GM06990 (cell line): ENCODE results near the gene RAP1GAP.

ENCODE experiments used
- DNase-seq: peaks from one replicate; pipeline ENCODE4 v3.0.0-alpha.2; 2011; ENCODE audit not compliant: insufficient read length; ENCODE audit errors: extremely low read depth
- H3K27me3 ChIP-seq: replicated peaks from 2 replicates; pipeline ENCODE4 v1.6.0; 2011; ENCODE audit warnings: low read length; ENCODE audit not compliant: control insufficient read depth, insufficient read depth
- H3K36me3 ChIP-seq: 2 replicates; pipeline ENCODE4 v1.5.1; 2011; ENCODE audit warnings: low read length; ENCODE audit not compliant: control insufficient read depth, insufficient read depth
- H3K4me3 ChIP-seq: replicated peaks from 2 replicates; pipeline ENCODE4 v1.5.1; 2011; ENCODE audit warnings: low read depth, mild to moderate bottlenecking, control low read depth, low read length
- TF ChIP-seq, protein P1 (sequence below): IDR thresholded peaks from 2 replicates; pipeline ENCODE4 v1.5.1; 2011; ENCODE audit warnings: low read length, control low read depth, mild to moderate bottlenecking, inconsistent platforms; ENCODE audit not compliant: insufficient read depth, poor library complexity, severe bottlenecking

RAP1GAP gene

DNA sequence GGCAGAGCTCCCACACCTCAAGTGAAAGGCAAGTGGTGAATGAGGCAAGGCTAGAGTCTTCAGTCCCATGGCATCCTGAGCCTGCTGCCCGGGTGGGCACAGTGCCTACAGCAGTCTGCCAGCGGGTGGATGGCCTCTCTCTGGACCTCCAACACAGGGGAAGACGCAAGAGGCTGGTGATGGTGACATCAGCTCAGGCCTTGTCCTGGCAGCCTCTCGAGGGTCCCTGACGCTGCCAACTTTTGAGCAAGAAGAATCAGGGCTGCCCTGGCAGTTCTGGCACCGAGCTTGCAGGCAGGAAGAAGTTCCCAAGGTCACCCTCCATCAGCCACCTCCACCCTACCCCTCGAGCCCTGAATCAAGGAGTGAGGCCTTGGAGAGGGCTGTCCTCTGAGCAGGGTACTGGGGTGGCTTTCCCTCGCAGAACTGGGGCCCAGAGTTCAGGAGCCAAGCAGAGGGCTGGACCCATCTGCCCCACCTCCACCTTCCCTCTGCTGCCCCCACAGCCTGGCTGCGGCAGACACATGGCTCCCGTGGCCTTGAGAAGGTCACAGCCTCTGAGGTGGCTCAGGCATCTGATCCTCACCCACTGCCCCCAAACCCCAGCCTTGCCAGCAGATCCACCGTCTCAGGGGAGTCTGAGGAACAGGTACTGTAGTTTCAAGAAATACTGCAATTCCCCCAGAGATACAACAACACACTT is 5.8 kb downstream of the RAP1GAP start:
- no peak for DNase-seq
- TF ChIP-seq, protein P1, sequence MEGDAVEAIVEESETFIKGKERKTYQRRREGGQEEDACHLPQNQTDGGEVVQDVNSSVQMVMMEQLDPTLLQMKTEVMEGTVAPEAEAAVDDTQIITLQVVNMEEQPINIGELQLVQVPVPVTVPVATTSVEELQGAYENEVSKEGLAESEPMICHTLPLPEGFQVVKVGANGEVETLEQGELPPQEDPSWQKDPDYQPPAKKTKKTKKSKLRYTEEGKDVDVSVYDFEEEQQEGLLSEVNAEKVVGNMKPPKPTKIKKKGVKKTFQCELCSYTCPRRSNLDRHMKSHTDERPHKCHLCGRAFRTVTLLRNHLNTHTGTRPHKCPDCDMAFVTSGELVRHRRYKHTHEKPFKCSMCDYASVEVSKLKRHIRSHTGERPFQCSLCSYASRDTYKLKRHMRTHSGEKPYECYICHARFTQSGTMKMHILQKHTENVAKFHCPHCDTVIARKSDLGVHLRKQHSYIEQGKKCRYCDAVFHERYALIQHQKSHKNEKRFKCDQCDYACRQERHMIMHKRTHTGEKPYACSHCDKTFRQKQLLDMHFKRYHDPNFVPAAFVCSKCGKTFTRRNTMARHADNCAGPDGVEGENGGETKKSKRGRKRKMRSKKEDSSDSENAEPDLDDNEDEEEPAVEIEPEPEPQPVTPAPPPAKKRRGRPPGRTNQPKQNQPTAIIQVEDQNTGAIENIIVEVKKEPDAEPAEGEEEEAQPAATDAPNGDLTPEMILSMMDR: no peak
- Histone ChIP-seq H3K4me3 (no peak overlapping the region), H3K27me3 (peaks cover 4% of the 10 kb centered on the region), H3K36me3 (no peaks in the 10 kb centered on the region)

DNA sequence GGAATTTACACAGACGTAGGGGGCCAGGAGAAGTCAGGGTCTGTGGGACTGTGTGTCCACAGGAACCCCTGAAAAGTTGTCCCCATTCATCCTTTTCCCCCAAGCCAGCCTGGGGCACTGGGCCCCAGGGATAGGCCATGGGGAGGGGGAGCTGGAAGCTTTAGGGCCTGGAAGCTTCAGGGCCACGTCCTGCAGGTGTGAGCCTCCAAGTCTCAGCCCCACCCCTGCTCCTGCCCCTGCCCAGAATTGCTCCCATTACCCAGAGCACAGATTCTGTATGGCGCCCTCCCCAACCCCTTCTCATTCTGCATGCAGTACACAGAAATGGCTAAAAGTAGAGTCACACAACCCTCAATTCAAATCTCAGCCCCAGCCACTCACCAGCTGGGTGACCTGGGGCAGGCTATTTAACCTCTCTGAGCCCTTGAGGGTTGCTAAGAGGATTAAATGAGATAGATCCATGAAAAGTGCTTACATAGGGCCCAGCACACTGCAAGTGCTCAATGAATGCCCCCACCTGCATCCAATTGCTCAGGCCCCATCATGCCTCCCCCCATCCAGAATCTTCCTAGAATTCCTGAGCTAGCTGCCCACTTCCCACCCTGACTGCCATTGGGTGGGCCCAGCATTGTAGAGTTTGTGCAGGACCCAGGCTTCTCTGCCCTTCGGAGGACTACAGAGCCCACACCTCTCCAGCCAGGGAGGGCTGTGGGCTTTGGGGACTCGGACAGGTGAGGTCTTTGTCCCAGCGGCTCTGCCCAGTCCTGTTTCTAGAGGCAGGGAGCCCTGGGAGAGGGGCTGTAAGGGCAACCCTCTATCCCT is 6.5 kb downstream of the RAP1GAP start:
- TF ChIP-seq, protein P1: no peak
- Histone ChIP-seq H3K36me3 (no peaks in the 10 kb centered on the region), H3K4me3 (no peak overlapping the region), H3K27me3 (peaks cover 2% of the 10 kb centered on the region)
- no peak for DNase-seq

DNA sequence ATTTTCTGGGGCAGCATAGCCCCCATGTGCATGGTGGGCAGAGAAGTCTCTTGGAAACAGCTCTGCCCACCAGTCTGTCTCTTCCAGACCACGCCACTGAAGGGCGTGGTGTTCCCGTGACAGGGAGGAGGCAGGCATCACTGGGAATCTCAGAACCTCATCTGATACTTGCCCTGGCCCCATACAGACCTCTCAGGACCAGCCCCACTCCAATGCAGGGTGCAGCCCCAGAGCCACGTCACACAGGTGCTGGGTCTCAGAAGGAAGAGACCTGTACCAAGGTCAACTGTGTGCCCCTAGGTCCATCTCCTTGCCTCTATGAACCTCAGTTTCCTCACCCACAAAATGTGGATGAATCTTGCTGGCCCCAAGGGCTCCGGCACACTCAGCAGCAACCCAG is 7.3 kb downstream of the RAP1GAP start:
- Histone ChIP-seq H3K36me3 (no peaks in the 10 kb centered on the region), H3K27me3 (peaks cover 2% of the 10 kb centered on the region), H3K4me3 (no peak overlapping the region)
- TF ChIP-seq, protein P1: no peak
- no peak for DNase-seq

DNA sequence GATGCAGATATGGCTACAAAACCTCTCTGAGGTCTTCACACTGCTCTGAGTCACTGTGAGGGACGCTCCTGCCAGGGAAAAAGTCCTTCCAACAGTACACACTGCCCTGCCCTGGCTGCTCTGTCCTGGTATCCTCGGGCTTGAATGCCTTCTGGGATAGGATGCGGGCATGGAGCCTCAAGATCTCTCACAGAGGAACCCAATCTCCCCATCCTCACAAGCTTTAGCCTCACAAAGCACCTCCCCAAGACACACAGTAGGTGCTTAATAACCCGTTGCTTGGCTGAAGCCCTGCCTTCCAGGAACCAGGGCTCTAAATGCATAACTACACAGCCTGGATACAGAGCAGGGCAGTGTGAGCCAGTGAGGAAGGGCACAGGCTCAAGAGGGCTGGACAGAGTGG is 9.2 kb downstream of the RAP1GAP start:
- Histone ChIP-seq H3K27me3 (peaks cover 2% of the 10 kb centered on the region), H3K36me3 (no peaks in the 10 kb centered on the region), H3K4me3 (no peak overlapping the region)
- TF ChIP-seq, protein P1: no peak
- no peak for DNase-seq

DNA sequence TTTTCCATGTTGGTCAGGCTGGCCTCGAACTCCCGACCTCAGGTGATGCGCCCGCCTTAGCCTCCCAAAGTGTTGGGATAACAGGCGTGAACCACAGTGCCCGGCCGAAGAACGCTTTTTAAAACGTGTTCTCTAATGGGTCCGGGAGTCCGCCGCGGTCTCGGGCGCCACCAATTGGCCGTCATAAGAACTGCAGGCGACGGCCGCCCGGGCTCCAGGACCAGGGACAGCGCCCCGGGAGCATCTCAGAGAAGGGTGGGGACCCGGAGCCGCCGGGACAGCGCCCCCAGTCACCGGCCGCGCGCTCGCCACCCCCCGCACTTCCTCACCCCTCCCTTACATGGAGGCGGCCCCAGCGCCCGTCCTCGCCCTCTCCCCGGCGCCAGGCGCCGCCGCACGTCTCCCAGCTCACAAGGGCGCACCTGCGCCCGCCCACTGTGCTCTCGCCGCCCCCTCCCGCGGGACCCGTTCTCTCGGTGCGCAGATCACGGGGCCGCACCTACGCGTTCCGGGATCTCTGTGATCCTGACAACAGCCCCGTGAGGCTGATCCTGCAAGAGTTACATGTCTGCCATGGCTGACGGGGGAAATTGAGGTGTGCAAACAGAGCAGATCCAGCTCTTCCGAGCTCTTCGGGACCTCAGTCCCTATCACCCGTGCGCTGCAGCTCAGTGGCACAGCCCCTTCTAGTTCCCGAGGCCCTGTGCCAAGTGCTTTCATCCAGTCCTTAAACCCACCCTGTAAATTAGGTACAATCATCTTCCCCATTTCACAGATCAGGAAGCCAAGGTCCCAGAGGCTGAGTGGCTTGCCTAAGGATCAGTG is 9.8 kb downstream of the RAP1GAP start:
- peak overlapping the region; percentile 3; the same call in 1 of the 2 replicates for H3K4me3 ChIP-seq

More for the DNA sequence above, 9.8 kb downstream of the RAP1GAP start:
- Histone ChIP-seq H3K27me3 (peaks cover 2% of the 10 kb centered on the region), H3K36me3 (no peaks in the 10 kb centered on the region)
- TF ChIP-seq, protein P1: peak; percentile 97
- peak; percentile 71 for DNase-seq
